PC-9 (cell line): Measurements from ENCODE around the gene DNAH14.

ENCODE experiments used
- EZH2 ChIP-seq: fragments of 200-600 bp; sonication (generic); IDR thresholded peaks from 2 replicates; pipeline ENCODE4 v1.8.0; 2017; ENCODE audit warnings: antibody characterized with exemption, low read depth
- TF ChIP-seq, protein P1 (sequence below): fragments of 200-600 bp; sonication (generic); conservative IDR thresholded peaks from 2 replicates; pipeline ENCODE4 v1.6.1; 2017; ENCODE audit warnings: mixed run types, antibody characterized with exemption, mild to moderate bottlenecking, moderate library complexity

DNA sequence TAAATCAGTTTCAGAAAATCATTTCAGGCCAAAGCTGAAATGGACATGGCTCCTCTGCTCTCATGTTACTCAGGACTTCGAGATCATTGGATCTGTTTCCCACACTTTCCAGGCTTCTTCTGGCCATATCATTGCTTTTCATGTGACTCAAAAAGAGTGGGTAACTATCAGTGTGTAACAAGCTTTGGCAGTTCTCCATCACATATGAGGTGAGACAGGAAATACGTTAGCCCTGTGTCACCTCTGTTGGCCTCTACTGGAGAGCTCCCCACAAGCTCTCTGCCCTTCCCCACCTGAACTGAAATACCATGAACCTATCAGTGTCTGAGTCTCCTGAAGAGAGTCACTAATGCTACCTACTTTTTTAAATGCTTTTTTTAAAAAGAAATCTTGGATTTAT, 370.1 kb downstream of the DNAH14 start:
- TF ChIP-seq, protein P1, sequence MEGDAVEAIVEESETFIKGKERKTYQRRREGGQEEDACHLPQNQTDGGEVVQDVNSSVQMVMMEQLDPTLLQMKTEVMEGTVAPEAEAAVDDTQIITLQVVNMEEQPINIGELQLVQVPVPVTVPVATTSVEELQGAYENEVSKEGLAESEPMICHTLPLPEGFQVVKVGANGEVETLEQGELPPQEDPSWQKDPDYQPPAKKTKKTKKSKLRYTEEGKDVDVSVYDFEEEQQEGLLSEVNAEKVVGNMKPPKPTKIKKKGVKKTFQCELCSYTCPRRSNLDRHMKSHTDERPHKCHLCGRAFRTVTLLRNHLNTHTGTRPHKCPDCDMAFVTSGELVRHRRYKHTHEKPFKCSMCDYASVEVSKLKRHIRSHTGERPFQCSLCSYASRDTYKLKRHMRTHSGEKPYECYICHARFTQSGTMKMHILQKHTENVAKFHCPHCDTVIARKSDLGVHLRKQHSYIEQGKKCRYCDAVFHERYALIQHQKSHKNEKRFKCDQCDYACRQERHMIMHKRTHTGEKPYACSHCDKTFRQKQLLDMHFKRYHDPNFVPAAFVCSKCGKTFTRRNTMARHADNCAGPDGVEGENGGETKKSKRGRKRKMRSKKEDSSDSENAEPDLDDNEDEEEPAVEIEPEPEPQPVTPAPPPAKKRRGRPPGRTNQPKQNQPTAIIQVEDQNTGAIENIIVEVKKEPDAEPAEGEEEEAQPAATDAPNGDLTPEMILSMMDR = no peak
- TF ChIP-seq EZH2 = no peak
